Dermis blood vessel endothelial cell (primary cell): Measurements from ENCODE around the gene PLBD1. TPM values are rescaled to one million over a fixed set of nuclear protein-coding genes. Genes with fewer than 3 reads are reported as not detected.

Experiments
- DNase-seq: peaks from one replicate; pipeline ENCODE4 v3.0.0; 2010
- total RNA-seq: library from RNA; depleted of rRNA; stranded (reverse); fragments of >200 nt; gene quantifications from 2 replicates; pipeline ENCODE4 v1.2.3, GENCODE V29; 2014

Gene PLBD1
- total RNA-seq, 1 donor from 2014 or later: 0.34 TPM

GRCh38 chr12:14564336-14564959, 3.2 kb downstream of the PLBD1 start:
- DNase-seq: no peak

- no peak for DNase-seq
Observed at GRCh38 chr12:14563046-14563445, 4.6 kb downstream of the PLBD1 start.

- DNase-seq: no peak
Observed at GRCh38 chr12:14562279-14562678, 5.4 kb downstream of the PLBD1 start.

- DNase-seq: no peak
Observed at GRCh38 chr12:14561677-14562238, 5.9 kb downstream of the PLBD1 start.

- no peak for DNase-seq
Observed at GRCh38 chr12:14560904-14561574, 6.6 kb downstream of the PLBD1 start.

GRCh38 chr12:14558473-14558959, 9.2 kb downstream of the PLBD1 start:
- no peak for DNase-seq

- DNase-seq: no peak
Observed at GRCh38 chr12:14557966-14558365, 9.7 kb downstream of the PLBD1 start.

GRCh38 chr12:14554281-14555007, 13.2 kb downstream of the PLBD1 start:
- DNase-seq: peak; percentile 3

GRCh38 chr12:14548609-14549008, 19.1 kb downstream of the PLBD1 start:
- DNase-seq: no peak

- no peak for DNase-seq
Observed at GRCh38 chr12:14547571-14547970, 20.1 kb downstream of the PLBD1 start.

- no peak for DNase-seq
Observed at GRCh38 chr12:14545144-14546124, 22.2 kb downstream of the PLBD1 start.

- no peak for DNase-seq
Observed at GRCh38 chr12:14540801-14541462, 26.8 kb downstream of the PLBD1 start.

- DNase-seq: no peak
Observed at GRCh38 chr12:14537088-14537487, 30.6 kb downstream of the PLBD1 start.

- no peak for DNase-seq
Observed at GRCh38 chr12:14532152-14532551, 35.5 kb downstream of the PLBD1 start.

GRCh38 chr12:14525964-14526363, 41.7 kb downstream of the PLBD1 start:
- no peak for DNase-seq

- no peak for DNase-seq
Observed at GRCh38 chr12:14521822-14522221, 45.9 kb downstream of the PLBD1 start.

- DNase-seq: no peak
Observed at GRCh38 chr12:14514946-14515345, 52.7 kb downstream of the PLBD1 start.

- DNase-seq: peak; percentile 24
Observed at GRCh38 chr12:14514154-14514842, 53.4 kb downstream of the PLBD1 start.

- DNase-seq: no peak
Observed at GRCh38 chr12:14510574-14510973, 57.1 kb downstream of the PLBD1 start.

- DNase-seq: no peak
Observed at GRCh38 chr12:14505626-14506596, 61.8 kb downstream of the PLBD1 start.
